AG04450 (cell line): ENCODE results near the gene ARF3. TPM values are rescaled to one million over a fixed set of nuclear protein-coding genes. Genes with fewer than 3 reads are reported as not detected.

ENCODE experiments used
- CTCF ChIA-PET: fragments of 300-600, 350-600 bp; formaldehyde crosslinking; extraction: SDS; loops from one replicate; lab custom pipeline; 2022; ENCODE audit warnings: antibody characterized with exemption, inconsistent platforms; lab: Charles Lee
- POLR2A ChIA-PET: fragments of 350-600 bp; formaldehyde crosslinking; extraction: SDS; loops from one replicate; lab custom pipeline; 2021; ENCODE audit warnings: antibody characterized with exemption, inconsistent platforms; lab: Yijun Ruan, JAX
- DNase-seq: peaks from one replicate; pipeline ENCODE4 v3.0.0-alpha.2; 2011; ENCODE audit warnings: low read depth, low spot score
- H3K27ac ChIP-seq: one replicate; pipeline ENCODE4 v1.5.1; 2012; ENCODE audit warnings: low read depth, low read length, control low read depth
- H3K27me3 ChIP-seq: one replicate; pipeline ENCODE4 v1.6.0; 2012; ENCODE audit warnings: low read length; ENCODE audit not compliant: control insufficient read depth, insufficient read depth
- H3K4me3 ChIP-seq: 2 replicates; pipeline ENCODE4 v1.5.1; 2011; ENCODE audit warnings: mild to moderate bottlenecking, low read depth, low read length, control low read depth
- H3K9me3 ChIP-seq: 2 replicates; pipeline ENCODE4 v1.5.1; 2012; ENCODE audit warnings: low read length; ENCODE audit not compliant: control insufficient read depth, insufficient read depth
- CTCF ChIP-seq: IDR thresholded peaks from 2 replicates; pipeline ENCODE4 v1.5.1; 2011; ENCODE audit warnings: low read depth, low read length, control low read depth, inconsistent platforms
- polyA plus RNA-seq: library from polyadenylated mRNA; depleted of rRNA; stranded (reverse); fragments of >200 nt; gene quantifications from 2 replicates; pipeline ENCODE4 v1.2.3, GENCODE V29; 2011

ARF3 gene
- polyA plus RNA-seq, 1 experiment = 260 TPM

GRCh38 chr12:48993787-48994186 lies 36.5 kb upstream of the ARF3 start:
- ChIA-PET CTCF (interaction anchor here (2.4 to 7.7 kb wide), 3 partner anchors 12 to 141 kb away, joined by 9 to 95 read pairs (median 44); partner anchors contain the start of genes DDX23 and WNT1), POLR2A (no interaction called here)
- Histone ChIP-seq H3K9me3 (no peaks in the 10 kb centered on the region; the same call in 1 of the 2 replicates), H3K27ac (no peak overlapping the region), H3K4me3 (no peak overlapping the region), H3K27me3 (peaks cover 36% of the 10 kb centered on the region)
- no peak for DNase-seq
- no peak for TF ChIP-seq CTCF

DNA sequence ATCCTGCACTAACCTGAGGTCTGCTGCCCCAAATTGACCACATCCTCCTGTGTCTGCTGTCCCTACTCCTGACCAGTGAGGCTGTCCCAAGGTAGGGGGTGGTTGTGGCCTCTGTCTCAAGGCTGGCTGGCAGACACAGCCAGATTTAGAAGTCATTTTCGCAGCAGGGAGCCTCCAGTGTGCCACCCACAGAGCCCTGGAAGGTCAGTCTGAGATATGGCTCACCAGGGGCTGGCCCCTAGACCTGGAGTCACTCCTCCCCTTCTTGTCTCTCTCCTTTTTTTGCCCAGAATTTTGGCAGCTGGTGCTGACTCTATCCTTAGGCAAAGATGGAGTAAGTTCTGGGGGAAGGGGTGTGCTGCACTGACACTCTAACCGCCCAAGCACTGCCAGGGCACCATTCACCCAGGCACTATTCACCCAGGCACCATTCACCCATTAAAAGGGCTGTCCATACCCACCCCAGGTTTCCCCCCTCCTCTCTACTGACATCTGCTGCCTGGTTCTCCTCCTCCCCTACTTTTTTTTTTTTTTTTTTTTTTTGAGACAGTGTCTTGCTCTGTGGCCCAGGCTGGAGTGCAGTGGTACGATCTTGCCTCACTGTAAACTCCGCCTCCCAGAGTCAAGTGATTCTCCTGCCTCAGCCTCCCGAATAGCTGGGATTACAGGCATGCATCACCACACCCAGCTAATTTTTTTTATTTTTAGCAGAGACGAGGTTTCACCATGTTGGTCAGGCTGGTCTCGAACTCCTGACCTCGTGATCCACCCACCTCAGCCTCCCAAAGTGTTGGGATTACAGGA lies 34.2 kb upstream of the ARF3 start:
- no peak for TF ChIP-seq CTCF
- ChIA-PET POLR2A (interaction anchor here (0.6 kb wide), 1 partner anchor 63 kb away, joined by 6 read pairs; no protein-coding TSS in a partner anchor), CTCF (interaction anchor here (1.0 to 7.7 kb wide), 3 partner anchors 13 to 139 kb away, joined by 3 to 95 read pairs (median 7); partner anchors contain the start of genes DDX23 and WNT1)
- H3K27me3 ChIP-seq = peaks cover 39% of the 10 kb centered on the region
- no peak for DNase-seq
- H3K27ac ChIP-seq = no peak overlapping the region
- H3K4me3 ChIP-seq = no peak overlapping the region
- H3K9me3 ChIP-seq = no peaks in the 10 kb centered on the region

DNA sequence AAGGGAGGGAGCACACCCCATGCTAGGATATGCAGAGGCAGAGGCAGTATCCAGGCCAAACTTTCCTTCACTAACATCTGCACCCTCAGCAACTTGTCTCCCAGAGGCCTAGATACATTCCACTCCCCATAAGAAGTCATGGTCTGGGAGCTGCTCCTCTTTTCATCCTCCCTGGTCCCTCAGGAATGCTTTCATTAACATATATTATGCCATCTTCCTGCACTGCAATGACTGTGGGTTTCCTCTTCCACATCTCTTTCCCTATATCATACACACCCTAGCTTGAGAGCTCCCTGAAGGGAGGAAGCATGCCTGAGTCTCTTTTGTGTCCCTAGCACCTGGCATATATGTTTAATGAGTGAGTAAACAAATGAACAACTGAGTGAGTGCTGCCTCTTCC lies 33.3 kb upstream of the ARF3 start:
- H3K27me3 ChIP-seq = peaks cover 48% of the 10 kb centered on the region
- no peak for TF ChIP-seq CTCF
- DNase-seq = no peak
- CTCF ChIA-PET = interaction anchor here (1.0 to 7.7 kb wide), 3 partner anchors 12 to 138 kb away, joined by 3 to 95 read pairs (median 7); partner anchors contain the start of genes DDX23 and WNT1
- POLR2A ChIA-PET = no interaction called here
- H3K9me3 ChIP-seq = no peaks in the 10 kb centered on the region
- no peak overlapping the region for H3K27ac ChIP-seq
- H3K4me3 ChIP-seq = no peak overlapping the region

- Histone ChIP-seq H3K27me3 (peaks cover 61% of the 10 kb centered on the region), H3K9me3 (no peaks in the 10 kb centered on the region), H3K27ac (no peak overlapping the region), H3K4me3 (no peak overlapping the region)
- CTCF ChIA-PET = interaction anchor here (0.7 to 3.3 kb wide), 40 partner anchors 9 to 238 kb away, joined by 3 to 46 read pairs (median 4); partner anchors contain the start of genes ARF3, DDN, DDX23 and RND1
- no peak for DNase-seq
- POLR2A ChIA-PET = interaction anchor here (0.9 kb wide), 1 partner anchor 31 kb away, joined by 3 read pairs; the partner anchor contains the start of gene ARF3
- peak; percentile 87 for TF ChIP-seq CTCF
Observed at GRCh38 chr12:48988030-48988649, 30.9 kb upstream of the ARF3 start.
